Body of pancreas (tissue), 4 donors: Measurements from ENCODE around the gene C1QTNF1.

Source experiments
- POLR2A ChIP-seq, 3 donors: fragments of 450-650 bp; IDR thresholded peaks; one replicate each; pipeline ENCODE4 v1.6.1; 2016; ENCODE audit warnings: antibody characterized with exemption in 3 of 3, mild to moderate bottlenecking in 2 of 3
- TF ChIP-seq, protein P1 (sequence below), 7 experiments: fragments of 450-650 bp in 4 of 7; fragments of 200-600 bp in 3 of 7; sonication (generic) in 3 of 7; IDR thresholded peaks; one replicate each; pipeline ENCODE4 v1.5.1; 2016 to 2019; ENCODE audit warnings: antibody characterized with exemption in 7 of 7

GRCh38 chr17:79003661-79004411 lies 20.1 kb upstream of the C1QTNF1 start:
- TF ChIP-seq, protein P1, sequence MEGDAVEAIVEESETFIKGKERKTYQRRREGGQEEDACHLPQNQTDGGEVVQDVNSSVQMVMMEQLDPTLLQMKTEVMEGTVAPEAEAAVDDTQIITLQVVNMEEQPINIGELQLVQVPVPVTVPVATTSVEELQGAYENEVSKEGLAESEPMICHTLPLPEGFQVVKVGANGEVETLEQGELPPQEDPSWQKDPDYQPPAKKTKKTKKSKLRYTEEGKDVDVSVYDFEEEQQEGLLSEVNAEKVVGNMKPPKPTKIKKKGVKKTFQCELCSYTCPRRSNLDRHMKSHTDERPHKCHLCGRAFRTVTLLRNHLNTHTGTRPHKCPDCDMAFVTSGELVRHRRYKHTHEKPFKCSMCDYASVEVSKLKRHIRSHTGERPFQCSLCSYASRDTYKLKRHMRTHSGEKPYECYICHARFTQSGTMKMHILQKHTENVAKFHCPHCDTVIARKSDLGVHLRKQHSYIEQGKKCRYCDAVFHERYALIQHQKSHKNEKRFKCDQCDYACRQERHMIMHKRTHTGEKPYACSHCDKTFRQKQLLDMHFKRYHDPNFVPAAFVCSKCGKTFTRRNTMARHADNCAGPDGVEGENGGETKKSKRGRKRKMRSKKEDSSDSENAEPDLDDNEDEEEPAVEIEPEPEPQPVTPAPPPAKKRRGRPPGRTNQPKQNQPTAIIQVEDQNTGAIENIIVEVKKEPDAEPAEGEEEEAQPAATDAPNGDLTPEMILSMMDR (IDR thresholded peaks at IDR 0.05), result no peak
- TF ChIP-seq POLR2A (IDR thresholded peaks at IDR 0.05), result no peak
